HG03342 (cell line): Measurements from ENCODE around the gene NRP1.
"Not testable (repeated sequence)": the region's sequence is repeated elsewhere in the genome, so short reads cannot be mapped to it uniquely, and the experiment has no call there.

Experiments used
- ATAC-seq: cut with Tn5 transposase; IDR thresholded peaks from one replicate; pipeline ENCODE4 v1.9.1; 2021; ENCODE audit warnings: mild to moderate bottlenecking, moderate library complexity; ENCODE audit not compliant: unreplicated experiment

Gene NRP1

DNA sequence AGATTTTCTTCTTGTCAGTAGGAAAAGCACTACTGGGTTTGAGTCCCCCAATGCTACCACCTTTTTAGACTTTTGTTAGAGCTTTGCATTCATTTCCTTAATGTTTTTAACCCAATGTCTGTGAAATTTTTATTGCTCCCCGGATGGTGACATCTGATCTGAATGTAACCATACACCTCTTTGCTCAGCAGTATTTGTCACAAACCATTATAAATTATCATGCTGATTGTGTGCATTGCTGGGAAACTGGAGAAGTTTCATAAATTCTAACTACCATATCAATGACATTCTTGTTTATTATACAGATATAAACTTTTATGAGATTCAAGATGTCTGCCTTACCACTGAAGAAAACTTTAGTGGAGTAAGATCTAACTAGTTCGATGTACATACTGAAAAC lies 8.5 kb downstream of the NRP1 start:
- no peak for ATAC-seq

DNA sequence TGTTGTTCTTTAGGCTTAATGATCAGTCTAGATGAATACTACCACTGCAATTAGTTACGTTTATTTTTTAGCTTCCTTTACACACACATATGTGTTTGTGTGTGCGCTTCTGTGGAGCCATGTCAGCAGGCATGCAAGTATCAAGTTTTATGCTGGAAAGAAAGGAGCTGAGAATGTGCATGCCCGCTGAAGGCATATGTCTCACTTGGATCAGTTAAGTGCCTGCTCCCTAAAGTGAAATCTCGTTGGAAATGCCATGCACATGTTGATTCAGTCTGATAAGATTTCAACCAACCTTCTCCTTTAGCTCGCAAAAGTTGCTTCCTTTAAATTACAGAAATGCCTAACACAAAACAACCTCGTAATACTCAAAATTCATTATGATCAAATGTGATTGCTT lies 10.7 kb downstream of the NRP1 start:
- ATAC-seq = no peak

DNA sequence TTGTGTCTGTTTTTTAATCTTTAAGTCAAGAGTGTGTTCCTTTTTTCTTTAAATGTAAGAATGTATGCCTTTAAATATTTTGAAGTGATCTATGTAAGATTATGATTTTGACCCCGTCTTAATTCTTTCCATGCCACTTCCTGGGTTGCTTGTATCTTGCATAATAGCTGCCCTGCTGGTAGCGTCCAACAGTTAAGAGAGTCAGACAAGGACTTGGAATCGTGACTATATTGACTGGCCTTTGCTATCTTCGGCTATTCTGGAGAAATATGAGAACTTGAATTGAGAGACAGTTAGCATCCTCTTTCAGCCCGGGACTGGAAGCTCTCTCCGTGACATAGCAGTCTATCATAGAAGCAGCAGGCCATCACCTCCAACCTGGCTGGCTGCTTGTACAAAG lies 13.0 kb downstream of the NRP1 start:
- ATAC-seq = no peak

DNA sequence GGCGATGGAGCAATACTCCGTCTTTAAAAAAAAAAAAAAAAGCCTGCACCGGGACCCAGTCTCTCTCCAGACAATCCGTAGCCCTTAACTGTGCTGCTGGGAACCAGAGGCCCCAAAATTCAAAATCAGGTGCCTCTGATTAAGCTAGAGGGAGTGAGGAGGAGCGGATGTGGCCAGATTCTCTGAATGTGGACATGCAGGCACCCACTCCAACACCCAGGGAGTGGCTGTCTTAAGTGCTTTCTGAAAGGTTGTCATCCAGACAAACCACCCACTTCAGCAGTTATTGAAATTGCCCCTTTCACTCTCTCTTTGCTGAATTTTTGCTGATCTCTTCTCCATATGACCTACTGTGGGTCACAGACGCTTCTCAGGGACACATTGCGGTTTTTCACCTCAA lies 14.2 kb downstream of the NRP1 start:
- no peak for ATAC-seq

DNA sequence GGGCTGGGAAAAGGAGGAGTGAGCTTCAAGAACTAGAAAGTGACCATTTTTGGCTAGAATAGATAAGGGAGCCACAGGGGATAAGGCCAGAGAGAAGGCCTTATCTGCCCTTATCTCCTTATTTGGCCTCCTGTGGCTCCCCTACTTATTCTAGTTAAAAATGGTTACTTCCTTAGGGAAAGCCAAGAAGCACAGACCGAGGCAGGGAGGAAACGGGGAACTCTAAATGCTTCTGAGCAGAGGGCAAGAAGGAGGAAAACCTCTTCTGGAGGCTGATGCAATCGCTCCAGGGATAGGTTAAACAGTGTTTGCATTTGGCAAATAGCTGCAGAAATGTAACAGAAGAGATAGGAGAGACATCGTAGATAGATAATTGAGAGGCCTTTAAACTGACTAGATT lies 18.6 kb downstream of the NRP1 start:
- ATAC-seq = no peak

DNA sequence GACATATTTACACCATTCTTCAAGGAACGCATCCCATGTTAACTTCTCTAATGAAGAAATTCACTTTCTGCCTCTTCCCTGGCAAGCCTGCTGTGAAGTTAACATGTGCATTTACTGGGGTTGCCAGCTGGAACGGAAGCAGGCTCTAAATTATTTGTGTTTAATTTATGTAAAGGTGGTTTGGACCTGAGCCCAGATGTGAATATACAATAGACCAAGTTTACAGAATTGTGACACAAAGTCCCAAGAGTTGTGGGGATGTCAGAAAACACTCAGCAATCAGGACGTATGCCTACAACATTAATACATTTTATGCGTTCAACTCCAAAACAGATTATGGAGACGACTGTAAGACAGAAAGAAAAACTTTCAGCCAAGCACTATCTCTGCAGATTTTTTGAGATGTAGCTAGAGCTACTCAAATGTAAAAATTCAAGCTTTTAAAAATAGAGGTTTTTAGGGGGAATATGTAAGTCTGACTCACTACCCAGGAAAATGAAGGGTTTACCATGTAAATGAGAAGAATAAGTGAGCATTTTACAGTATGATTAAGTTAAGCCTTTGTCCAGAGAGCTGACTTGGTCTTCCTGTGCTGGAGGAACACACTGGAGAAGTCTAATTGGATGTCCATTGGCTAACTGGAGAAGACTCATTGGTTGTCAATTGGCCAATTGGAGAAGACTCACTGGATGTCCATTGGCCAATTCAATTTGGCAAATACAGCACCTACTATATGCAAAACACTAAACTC lies 19.5 kb downstream of the NRP1 start:
- ATAC-seq = no peak

DNA sequence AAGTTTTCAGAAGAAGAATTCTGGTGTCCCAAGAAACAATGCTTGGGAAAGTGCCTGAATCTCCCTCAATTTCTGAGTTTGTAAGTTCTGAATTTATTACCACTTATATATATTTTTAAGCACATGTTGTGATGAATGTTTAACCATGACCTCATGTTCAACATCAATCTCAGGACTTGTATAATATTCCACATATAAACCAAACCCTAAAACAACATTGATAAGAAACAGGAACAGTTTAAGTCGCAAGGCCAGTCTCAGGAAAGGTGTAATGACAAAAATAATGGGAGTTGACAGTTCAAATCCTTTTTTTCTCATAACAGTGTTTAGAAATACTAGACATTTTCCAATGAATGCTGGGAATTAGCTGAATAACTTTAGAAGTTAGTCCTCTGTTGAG lies 22.8 kb downstream of the NRP1 start:
- no peak for ATAC-seq

DNA sequence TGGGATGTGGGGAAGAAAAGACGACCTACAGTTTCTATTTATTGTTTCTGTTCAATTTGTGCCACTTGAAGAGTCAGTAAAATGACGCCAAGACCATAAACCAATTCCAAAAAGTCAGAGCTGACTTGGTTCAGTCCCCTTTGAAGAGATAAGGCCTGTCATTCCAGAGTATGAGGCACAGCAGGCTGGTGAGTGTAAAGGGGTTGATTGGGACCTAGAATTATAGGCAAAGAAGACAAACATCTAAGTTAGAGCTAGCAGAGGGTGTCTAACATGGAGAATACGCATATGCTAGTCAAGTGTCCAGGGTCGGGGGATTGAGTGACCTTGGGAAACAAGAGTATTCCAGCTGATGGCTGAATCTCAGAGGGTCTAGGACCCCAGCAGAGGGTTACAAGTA lies 23.6 kb downstream of the NRP1 start:
- no peak for ATAC-seq

DNA sequence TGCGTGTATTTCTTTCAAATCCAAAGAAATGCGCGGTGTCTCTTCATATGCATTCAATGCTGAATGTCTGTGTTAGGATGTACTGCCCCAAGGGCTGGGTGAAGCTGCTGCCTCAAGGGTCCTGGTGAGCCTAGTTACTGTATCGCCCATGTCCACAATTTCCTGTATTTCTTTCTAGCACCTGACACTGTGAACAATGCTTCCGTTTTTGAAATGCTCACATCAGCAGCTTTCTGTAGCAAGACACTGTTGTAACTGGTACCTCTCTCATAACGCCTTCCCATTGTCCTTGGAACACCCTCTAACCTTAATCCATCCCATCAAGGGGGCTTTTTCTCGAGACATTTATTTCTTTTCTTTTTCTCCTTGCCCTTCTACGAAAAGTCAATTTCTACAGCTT lies 25.1 kb downstream of the NRP1 start:
- ATAC-seq = no peak

DNA sequence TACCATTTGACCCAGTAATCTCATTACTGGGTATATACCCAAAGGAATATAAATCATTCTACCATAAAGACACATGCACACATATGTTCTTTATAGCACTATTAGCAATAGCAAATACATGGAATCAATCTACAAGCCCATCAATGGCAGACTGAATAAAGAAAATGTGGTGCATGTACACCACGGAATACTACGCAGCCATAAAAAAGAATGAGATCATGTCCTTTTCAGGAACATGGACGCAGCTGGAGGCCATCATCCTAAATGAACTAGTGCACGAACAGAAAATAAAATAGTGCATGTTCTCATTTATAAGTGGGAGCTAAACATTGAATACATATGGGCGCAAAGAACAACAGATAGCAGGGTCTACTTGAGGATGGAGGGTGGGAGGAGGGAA lies 26.6 kb downstream of the NRP1 start:
- no peak for ATAC-seq

DNA sequence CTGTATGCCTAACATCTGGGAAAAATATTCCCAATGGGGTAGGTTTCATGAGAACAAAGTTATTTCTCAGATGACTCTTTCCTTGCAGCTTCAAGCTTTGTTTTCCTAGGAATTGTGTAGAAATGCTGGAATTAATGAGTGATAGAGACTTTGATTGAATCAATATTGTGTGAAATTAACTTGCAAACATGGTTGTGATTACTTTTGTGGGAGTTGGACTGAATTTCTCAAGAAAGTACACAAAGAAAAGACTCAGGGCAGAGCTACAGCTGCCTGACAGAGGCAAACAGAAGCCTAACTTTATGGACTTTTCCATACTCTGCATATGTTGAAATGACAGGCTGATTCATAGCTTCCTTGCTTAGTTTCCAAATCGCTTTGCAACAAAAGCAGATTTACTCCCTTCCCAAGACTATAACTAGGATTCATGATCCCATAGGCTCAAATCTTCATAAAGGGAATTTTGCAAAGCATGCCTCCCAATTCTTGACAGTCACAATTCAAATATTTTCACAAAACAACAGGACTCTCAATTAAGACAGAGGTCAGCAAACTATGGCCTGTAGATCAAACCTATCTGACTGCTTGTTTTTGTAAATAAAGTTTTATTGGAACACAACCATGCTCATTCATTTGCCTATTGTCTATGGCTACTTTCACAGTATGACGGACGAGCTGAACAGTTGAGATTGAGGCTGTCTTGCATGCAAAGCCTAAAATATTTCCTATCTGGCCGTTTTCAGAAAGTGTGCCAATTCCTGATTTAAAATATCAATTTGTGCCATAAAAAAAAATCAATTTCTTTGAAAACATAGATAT lies 27.6 kb downstream of the NRP1 start:
- ATAC-seq = no peak

DNA sequence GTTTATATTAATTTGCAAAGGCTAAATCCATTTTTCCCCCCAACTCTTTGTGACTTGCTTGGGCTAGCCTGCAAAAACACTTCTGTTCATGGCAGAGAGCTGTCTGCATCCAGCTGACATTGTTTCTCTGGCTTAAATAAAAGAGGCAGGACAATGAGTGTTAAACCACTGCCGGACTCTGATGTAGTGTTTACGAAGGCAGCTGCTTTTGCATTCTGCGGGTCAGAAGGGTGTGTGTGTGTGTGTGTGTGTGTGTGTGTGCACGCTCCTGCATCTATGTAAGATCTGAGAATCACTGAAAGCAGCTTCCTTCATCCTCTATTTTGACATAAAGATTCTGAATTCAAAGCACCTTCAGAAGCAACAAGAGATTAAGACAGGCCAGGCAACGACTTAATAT lies 28.3 kb downstream of the NRP1 start:
- no peak for ATAC-seq

DNA sequence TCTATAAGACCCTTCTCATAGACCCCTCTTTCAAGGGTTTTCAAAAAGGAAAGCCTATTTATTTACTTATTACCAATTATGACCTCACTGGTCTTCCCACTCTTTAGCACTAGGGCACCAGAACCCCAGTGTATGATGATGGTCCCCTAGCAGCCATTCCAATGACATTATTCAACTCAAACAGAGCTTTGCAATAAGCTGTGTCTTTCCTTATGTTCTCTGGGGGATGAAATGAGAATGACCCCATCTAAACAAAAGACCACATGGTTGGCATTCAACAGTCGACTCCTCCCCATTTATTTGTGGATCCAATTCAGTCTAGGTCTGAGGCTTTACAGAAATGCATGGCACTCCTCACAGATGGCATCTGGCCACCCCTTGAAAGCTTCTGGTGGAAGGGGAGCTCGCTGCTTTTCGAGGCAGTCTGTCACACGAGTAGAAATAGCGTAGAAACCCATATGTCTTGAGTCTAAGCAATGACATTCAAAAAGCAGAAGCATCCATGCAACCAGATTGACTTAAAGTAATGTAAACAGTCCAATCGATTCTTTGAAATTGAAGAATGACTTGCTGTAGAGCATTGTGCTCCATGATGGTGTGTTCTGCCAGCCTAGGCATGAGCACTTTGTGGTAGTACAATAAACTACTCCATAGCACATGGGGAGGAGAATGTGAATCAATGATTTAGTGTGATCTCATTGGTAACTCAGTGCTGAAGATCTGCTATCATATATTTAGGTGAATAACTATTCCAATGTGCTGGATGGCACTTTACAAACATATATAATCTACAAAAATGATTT lies 29.8 kb downstream of the NRP1 start:
- ATAC-seq = no peak

DNA sequence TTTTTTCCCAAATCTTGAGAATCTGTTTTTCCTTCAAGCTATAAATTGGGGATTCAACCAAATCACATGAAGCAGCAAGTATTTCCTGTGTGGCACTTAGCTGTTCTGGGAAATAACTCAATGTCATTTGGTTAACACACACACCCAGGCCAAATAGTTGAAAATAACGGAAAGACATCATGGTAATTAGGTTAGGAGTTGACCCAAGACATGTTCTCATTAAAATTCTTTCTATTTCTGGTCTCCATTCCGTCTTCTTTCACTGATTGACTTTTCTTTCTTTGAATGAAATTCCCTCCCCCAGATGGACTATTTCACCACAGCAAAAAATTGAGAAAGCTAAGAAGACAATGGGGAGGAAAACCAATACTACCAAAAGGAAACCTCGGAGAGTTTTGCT lies 30.5 kb downstream of the NRP1 start:
- no peak for ATAC-seq

DNA sequence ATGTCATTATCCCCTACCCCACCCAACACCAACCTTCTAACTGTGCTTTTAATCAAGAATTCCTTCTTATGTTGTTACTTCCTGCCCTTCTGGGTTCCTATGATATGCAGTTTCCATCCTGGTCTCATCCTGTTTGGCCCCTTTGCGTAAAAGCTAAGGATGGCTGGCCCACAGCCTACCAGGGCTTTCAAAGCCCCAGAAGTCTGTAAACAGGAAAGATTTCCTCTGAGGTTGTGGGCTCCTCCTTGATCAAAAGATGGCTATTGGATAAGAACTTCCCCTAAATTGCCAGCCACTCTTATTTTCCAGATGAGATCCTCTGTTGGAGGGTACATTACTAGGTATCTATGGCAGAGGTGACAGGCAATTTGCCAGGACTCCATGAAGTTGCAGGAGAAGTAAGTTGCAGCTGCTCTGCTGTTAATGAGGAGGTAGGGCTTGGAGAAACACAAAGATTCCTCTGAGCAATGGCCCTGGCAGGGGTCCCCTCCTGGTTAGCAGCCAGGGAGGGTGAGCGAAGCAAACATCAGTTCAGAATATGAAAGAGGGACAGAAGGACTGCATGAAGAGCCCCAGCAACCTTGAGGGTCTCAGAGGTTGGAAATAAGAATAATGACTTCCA lies 32.1 kb downstream of the NRP1 start:
- ATAC-seq = no peak

DNA sequence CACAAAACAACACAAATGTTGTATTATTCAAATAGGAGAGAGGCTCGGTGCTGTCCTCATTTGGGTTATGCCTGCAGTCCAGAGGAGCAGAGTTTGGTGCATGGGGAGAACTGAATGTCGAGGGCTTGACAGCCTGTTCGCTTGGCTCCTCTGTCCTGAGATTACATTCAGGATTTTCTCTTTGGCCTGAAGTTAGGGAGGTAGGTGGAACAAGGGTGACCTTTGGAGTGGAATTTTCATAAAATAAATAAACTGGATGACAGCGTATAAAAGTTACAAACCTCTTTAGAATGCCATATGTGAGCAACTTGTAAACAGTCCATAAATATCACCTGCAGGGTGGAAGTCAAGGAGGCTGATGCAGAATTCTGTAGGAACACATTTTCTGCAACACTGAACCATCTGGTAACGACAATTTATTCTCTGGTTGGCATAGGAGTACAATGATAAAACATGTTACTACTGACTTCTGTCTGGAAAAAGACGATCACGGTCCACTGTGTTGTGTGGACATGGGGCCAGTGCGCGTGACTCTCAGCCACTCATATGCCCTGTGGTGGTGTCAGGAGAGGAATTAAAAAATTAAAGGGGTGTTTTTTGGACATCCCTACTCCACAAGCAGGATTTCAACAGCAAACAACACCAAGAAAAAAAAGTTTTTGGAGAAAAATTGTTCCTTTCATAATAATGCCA lies 33.2 kb downstream of the NRP1 start:
- no peak for ATAC-seq

DNA sequence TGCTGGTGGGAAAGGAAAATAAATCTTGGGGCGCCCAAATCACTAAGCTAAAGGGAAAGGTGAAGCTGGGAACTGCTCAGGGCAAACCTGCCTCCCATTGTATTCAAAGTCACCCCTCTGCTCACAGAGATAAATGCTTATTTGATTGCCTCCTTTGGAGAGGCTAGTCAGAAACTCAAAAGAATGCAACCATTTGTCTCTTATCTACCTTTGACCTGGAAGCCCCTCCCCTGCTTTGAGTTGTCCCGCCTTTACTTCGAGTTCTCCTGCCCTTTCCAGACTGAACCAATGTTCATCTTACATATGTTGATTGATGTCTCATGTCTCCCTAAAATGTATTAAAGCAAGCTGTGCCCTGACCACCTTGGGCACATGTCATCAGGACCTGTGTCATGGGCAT lies 33.9 kb downstream of the NRP1 start:
- ATAC-seq = not testable (repeated sequence)

DNA sequence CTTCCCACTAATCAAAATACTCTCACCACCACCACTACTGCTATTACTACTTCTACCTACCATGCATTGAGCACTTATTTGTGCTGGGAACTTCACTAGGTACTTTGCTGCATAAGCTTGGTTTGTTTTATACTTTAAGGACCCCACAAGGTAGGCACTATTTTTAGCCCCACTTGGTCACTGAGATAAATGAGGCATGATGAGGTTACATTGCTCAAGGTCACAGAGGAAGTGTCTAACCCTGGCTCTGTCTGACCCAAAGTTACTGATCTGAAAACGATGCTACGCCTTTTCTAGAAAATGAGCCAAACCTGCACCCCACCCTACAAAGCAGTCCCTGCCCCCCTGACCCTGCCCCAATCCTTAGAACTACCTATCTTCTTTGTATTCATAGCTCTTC lies 35.6 kb downstream of the NRP1 start:
- ATAC-seq = no peak

DNA sequence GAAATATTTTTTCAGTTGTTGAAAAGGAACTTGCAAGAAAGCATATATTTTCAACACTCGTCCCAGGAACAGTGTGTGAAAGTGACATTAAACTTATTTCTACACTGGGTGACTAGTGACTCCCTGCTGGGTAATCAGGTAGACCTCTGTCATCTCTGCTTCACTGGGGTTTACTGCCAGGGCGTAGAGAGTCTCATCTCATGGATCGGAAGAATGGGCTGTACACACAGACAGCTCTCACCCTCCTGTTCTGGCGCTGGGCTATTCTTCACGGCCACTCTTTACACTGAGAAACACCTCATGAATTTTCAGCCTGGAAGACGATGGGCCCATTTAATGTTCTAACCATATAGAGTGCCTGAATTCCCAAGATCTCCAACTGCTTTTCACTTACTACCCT lies 36.4 kb downstream of the NRP1 start:
- ATAC-seq = no peak

DNA sequence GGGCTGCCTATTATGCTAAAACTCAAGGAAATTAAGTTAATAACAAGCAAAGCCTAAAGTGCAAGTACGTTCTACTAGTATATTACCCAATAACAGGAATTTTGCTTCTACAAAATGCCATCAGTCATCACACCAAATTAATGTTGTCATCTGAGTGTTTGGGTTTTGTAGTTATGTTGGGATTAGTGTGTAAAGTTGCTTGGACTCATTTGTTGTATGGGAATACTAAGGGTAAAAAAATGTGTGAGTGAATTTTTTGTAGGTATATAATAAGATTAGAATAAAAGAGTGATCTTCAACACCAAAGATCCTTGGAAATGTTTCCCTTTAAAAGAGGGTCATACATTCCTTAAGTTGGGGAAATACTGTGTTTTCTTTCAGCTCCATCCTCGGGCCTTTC lies 38.6 kb downstream of the NRP1 start:
- no peak for ATAC-seq
